ENCODE data around the gene SMYD1. TPM values are rescaled to one million over a fixed set of nuclear protein-coding genes. Genes with fewer than 3 reads are reported as not detected.

The SMYD1 gene
- total RNA-seq: not detected in 2 replicates

DNA sequence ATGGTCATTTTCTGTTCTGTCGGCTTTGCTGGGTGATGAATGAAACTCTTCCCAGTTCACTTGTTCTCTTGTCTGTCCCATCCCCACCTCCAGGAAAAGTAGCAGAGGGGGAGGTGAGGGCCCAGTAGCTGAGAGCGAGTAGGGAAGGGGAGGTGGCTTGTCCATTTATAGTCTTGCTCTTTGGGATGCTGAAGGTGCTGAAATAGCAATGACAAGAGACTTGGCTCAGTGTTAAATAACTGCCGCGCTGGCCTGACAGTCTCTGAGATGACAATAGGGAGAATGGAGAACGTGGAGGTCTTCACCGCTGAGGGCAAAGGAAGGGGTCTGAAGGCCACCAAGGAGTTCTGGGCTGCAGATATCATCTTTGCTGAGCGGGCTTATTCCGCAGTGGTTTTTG lies at the start of gene SMYD1:
SMYD1 (plus strand) TSS at position 228 of the 400 bp plus-strand sequence; CDS start at position 268, 40 bp downstream.

DNA sequence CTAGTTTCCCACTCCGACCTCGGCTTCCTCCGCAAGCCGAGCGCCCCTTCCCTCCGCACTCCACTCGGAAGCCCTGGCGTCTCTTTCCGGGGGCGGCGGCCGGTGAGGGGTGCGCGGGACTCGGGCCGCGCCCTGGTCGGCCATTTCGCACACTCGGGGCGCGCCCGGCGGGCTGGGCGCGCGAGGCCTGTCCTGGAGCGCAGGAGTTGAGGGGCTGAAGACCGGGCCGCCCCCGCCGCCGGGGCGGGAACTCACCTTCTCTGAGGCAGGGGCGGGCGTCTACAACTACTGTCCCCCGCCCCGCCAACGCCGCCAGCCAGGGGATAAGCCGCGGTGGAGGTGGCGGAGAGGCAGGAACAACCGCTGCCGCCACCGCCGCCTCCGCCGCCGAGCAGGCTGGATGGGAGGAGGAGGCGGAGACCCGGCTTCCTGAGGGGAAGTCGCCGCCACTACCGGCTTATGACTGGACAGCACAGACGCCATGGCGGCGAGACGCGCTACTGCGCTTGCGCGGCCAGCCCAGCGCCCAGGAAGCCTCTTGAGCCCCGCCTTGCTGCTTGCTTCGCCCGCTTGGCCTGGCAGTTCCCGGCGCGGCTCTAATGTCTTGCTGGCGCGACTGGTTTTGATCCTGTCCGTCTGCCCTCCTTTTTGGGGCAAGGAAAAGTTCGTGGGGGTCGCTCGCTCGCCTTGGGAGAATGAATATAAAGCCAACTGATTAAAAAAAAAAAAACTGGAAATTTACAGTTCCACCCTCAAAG lies 12.1 kb upstream of the SMYD1 start, which contains the start of gene KRCC1:
KRCC1 (minus strand) TSS at position 413 of the 758 bp plus-strand sequence. CDS start 27,220 bp downstream, outside the sequence.

DNA sequence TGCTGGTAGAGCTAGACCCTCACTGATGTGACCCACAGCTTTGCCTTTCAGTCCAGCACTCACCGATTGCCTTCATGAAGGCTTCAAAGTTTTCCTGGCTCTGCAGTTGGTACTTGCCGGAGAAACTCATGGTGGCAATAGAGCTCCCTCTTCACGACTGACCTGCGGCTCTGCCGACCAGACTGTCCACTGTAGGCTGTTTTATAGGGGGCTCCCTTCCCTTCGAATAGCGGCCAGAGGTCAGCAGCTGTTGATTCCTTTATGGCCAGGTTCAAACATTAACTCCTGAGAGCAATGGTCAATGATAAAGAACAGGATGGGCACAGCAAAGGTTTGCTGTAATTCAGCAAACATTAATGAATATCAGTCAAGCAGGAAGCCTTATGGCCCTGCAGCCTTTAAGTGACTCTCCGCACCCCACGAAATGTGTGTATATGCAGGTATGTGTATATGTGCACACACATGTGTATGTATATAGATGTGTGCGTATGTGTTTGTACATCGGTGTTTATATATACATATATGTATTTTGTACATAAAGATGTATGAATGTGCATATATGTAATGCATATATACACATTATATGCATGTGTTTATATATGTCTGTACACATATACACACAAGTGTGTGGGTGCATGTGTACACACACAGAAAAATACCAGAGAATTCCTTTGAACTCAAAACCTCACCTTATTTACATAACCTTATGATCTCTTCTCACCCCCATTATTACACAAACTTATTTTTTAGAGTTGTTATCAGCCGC lies 60.4 kb downstream of the SMYD1 start, which contains the start of gene FABP1:
FABP1 (minus strand) TSS at position 175 of the 766 bp plus-strand sequence; CDS start at position 130, 45 bp downstream.

Other genes starting within 250 kb of the SMYD1 start
- 1.8 TPM in 1 of 2 replicates, not detected in the other for gene RGPD2, start 242.0 kb upstream of the SMYD1 start, total RNA-seq
- gene RNU2-63P, start 51.3 kb upstream of the SMYD1 start, total RNA-seq: not detected in 2 replicates
- 12.5 and 15.1 TPM in 2 replicates for gene KRCC1, start 12.0 kb upstream of the SMYD1 start, total RNA-seq
- not detected in 2 replicates for gene FABP1, start 60.2 kb downstream of the SMYD1 start, total RNA-seq
- 6.2 and 6.4 TPM in 2 replicates for gene THNSL2, start 102.5 kb downstream of the SMYD1 start, total RNA-seq